Raji (cell line): Measurements from ENCODE around the gene TRIO.

ENCODE experiments used
- POLR2A ChIP-seq: IDR thresholded peaks from 2 replicates; pipeline ENCODE4 v1.6.1; 2011; ENCODE audit warnings: low read depth, low read length, control low read depth; ENCODE audit not compliant: insufficient read depth

Gene TRIO

GRCh38 chr5:14357441-14357840 lies 214.3 kb downstream of the TRIO start:
- TF ChIP-seq POLR2A: no peak

- TF ChIP-seq POLR2A: no peak
Observed at GRCh38 chr5:14357851-14358250, 214.7 kb downstream of the TRIO start.

GRCh38 chr5:14358536-14358935 lies 215.4 kb downstream of the TRIO start:
- no peak for TF ChIP-seq POLR2A

- no peak for TF ChIP-seq POLR2A
Observed at GRCh38 chr5:14359069-14360043, 216.2 kb downstream of the TRIO start.

GRCh38 chr5:14362491-14362890 lies 219.3 kb downstream of the TRIO start:
- no peak for TF ChIP-seq POLR2A

GRCh38 chr5:14364096-14364495 lies 221.0 kb downstream of the TRIO start:
- no peak for TF ChIP-seq POLR2A

- TF ChIP-seq POLR2A: no peak
Observed at GRCh38 chr5:14364576-14365472, 221.7 kb downstream of the TRIO start.

GRCh38 chr5:14365831-14366430 lies 222.8 kb downstream of the TRIO start:
- no peak for TF ChIP-seq POLR2A

GRCh38 chr5:14366763-14367162 lies 223.6 kb downstream of the TRIO start:
- TF ChIP-seq POLR2A: no peak

- no peak for TF ChIP-seq POLR2A
Observed at GRCh38 chr5:14367364-14367763, 224.2 kb downstream of the TRIO start.

GRCh38 chr5:14369780-14370179 lies 226.6 kb downstream of the TRIO start:
- TF ChIP-seq POLR2A: no peak

- TF ChIP-seq POLR2A: no peak
Observed at GRCh38 chr5:14370386-14370785, 227.2 kb downstream of the TRIO start.

- TF ChIP-seq POLR2A: no peak
Observed at GRCh38 chr5:14373685-14374084, 230.5 kb downstream of the TRIO start.

GRCh38 chr5:14374100-14374499 lies 231.0 kb downstream of the TRIO start:
- no peak for TF ChIP-seq POLR2A

- TF ChIP-seq POLR2A: no peak
Observed at GRCh38 chr5:14376789-14377188, 233.6 kb downstream of the TRIO start.
